Right atrium auricular region (tissue), 2 donors: ENCODE data around the gene DUSP12. TPM values are rescaled to one million over a fixed set of nuclear protein-coding genes. Genes with fewer than 3 reads are reported as not detected.

Source experiments
- DNase-seq: peaks from one replicate; pipeline ENCODE4 v3.0.0-alpha.2; 2019; ENCODE audit warnings: low spot score
- H3K27ac ChIP-seq, 2 donors: fragments of 200-600 bp; sonication (generic); 1 replicate in 1 of 2; 2 replicates in 1 of 2; pipeline ENCODE4 v1.5.1; 2016 to 2019
- H3K27me3 ChIP-seq, 2 donors: fragments of 200-600 bp; sonication (generic); one replicate each; pipeline versions ENCODE4 v1.5.1 to v1.6.0; 2017 to 2019
- H3K36me3 ChIP-seq: fragments of 200-600 bp; sonication (generic); one replicate; pipeline ENCODE4 v1.5.1; 2016
- H3K4me1 ChIP-seq, 2 donors: fragments of 200-600 bp; sonication (generic); one replicate each; pipeline versions ENCODE4 v1.5.1 to v1.6.0; 2017 to 2019
- H3K4me3 ChIP-seq, 2 donors: fragments of 200-600 bp; sonication (generic); 1 replicate in 1 of 2; 2 replicates in 1 of 2; pipeline ENCODE4 v1.5.1; 2017 to 2019; ENCODE audit warnings: mild to moderate bottlenecking in 1 of 2, moderate library complexity in 1 of 2
- H3K9me3 ChIP-seq, 2 donors: fragments of 200-600 bp; sonication (generic); one replicate each; pipeline ENCODE4 v1.5.1; 2019
- total RNA-seq, 2 donors: library from RNA; depleted of rRNA; stranded (reverse); fragments of >200 nt; gene quantifications; one replicate each; pipeline ENCODE4 v1.1.0, GENCODE V29; 2016
- TF ChIP-seq, protein P1 (sequence below), 2 donors: fragments of 200-600 bp; sonication (generic); IDR thresholded peaks; one replicate each; pipeline ENCODE4 v1.5.1; 2019; ENCODE audit warnings: antibody characterized with exemption in 2 of 2

The DUSP12 gene
- total RNA-seq, 2 donors from 2014 or later, result 10.4 to 11.0 TPM

- H3K27ac ChIP-seq, result peak overlapping the region in 1 of 2 donors; percentile 61
- peaks cover 0 to 8% of the 10 kb centered on the region in 2 donors for H3K4me1 ChIP-seq
- no peak overlapping the region for H3K4me3 ChIP-seq
Observed at GRCh38 chr1:161707503-161707902, 42.1 kb upstream of the DUSP12 start.

GRCh38 chr1:161709373-161709772 lies 40.2 kb upstream of the DUSP12 start:
- no peak for DNase-seq
- H3K27me3 ChIP-seq, result no peaks in the 10 kb centered on the region
- TF ChIP-seq, protein P1, sequence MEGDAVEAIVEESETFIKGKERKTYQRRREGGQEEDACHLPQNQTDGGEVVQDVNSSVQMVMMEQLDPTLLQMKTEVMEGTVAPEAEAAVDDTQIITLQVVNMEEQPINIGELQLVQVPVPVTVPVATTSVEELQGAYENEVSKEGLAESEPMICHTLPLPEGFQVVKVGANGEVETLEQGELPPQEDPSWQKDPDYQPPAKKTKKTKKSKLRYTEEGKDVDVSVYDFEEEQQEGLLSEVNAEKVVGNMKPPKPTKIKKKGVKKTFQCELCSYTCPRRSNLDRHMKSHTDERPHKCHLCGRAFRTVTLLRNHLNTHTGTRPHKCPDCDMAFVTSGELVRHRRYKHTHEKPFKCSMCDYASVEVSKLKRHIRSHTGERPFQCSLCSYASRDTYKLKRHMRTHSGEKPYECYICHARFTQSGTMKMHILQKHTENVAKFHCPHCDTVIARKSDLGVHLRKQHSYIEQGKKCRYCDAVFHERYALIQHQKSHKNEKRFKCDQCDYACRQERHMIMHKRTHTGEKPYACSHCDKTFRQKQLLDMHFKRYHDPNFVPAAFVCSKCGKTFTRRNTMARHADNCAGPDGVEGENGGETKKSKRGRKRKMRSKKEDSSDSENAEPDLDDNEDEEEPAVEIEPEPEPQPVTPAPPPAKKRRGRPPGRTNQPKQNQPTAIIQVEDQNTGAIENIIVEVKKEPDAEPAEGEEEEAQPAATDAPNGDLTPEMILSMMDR (IDR thresholded peaks at IDR 0.05), result no peak
- no peaks in the 10 kb centered on the region for H3K9me3 ChIP-seq
- no peaks in the 10 kb centered on the region for H3K36me3 ChIP-seq
- H3K27ac ChIP-seq, result no peak overlapping the region
- peaks cover 0 to 8% of the 10 kb centered on the region in 2 donors for H3K4me1 ChIP-seq
- no peak overlapping the region for H3K4me3 ChIP-seq

More at GRCh38 chr1:161707503-161707902, 42.1 kb upstream of the DUSP12 start:
- Histone ChIP-seq H3K36me3 (no peaks in the 10 kb centered on the region), H3K27me3 (no peaks in the 10 kb centered on the region), H3K9me3 (no peaks in the 10 kb centered on the region)
- DNase-seq, result no peak
- TF ChIP-seq, protein P1 (IDR thresholded peaks at IDR 0.05), result no peak

DNA sequence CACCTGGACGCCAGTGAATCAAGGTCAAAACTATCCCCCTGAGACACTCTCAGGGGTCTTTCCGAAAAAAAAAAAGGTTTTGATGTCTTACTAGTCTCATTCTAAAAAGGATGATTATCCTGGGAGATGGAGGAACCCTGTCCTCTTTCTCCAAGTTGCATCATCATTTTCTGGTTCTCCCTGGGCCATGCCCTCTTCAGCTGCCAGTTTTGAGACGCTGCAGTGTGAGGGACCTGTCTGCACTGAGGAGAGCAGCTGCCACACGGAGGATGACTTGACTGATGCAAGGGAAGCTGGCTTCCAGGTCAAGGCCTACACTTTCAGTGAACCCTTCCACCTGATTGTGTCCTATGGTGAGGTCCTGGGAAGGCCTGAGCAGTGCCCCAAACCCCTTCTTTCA lies 39.0 kb upstream of the DUSP12 start:
- DNase-seq, result no peak
- H3K27me3 ChIP-seq, result no peaks in the 10 kb centered on the region
- no peaks in the 10 kb centered on the region for H3K36me3 ChIP-seq
- no peak overlapping the region for H3K4me3 ChIP-seq
- TF ChIP-seq, protein P1 (IDR thresholded peaks at IDR 0.05), result no peak
- no peak overlapping the region for H3K27ac ChIP-seq
- H3K9me3 ChIP-seq, result no peaks in the 10 kb centered on the region
- H3K4me1 ChIP-seq, result peaks cover 0 to 8% of the 10 kb centered on the region in 2 donors

DNA sequence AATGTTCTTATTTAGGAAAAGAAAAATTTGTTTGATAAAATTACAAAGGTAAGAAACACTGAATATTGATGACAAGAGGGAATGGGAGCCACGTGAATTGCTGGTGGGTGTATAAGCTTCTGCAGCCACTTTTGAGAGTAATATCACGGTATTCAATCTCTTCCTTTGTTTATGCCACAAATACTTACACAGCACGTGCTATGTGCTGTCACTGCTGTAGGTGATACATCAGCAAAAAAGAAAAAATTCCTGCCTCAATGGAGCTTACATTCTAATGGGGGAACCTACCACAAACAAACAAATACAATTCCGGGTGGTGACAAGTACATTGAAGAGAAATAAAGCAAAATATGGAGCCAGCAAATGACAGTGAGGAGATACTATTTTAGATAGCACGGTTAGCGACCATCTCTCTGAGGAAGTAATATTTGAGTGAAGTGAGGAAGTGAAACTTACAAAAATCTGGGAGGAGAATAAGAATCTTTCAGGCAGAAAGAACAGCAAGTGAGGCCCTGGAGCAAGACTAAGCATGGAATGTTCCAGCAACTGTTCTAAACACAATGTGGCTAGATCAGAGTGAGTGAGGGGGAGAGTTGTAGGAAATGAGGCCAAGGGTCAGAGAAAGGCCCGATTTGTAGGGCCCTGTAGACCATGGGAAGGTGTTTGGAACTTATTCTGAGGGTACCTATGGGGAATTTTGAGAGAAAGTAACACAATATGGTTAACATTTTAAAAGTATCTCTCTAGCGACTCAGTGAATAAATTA lies 30.8 kb upstream of the DUSP12 start:
- Histone ChIP-seq H3K4me1 (no peaks in the 10 kb centered on the region), H3K27me3 (no peaks in the 10 kb centered on the region), H3K27ac (no peak overlapping the region), H3K36me3 (no peaks in the 10 kb centered on the region), H3K4me3 (no peak overlapping the region), H3K9me3 (no peaks in the 10 kb centered on the region)
- TF ChIP-seq, protein P1 (IDR thresholded peaks at IDR 0.05), result no peak
- no peak for DNase-seq

GRCh38 chr1:161719325-161719611 lies 30.3 kb upstream of the DUSP12 start:
- H3K4me1 ChIP-seq, result no peaks in the 10 kb centered on the region
- H3K36me3 ChIP-seq, result no peaks in the 10 kb centered on the region
- DNase-seq, result no peak
- no peaks in the 10 kb centered on the region for H3K27me3 ChIP-seq
- no peaks in the 10 kb centered on the region for H3K9me3 ChIP-seq
- H3K4me3 ChIP-seq, result no peak overlapping the region
- no peak overlapping the region for H3K27ac ChIP-seq
- TF ChIP-seq, protein P1 (IDR thresholded peaks at IDR 0.05), result no peak

DNA sequence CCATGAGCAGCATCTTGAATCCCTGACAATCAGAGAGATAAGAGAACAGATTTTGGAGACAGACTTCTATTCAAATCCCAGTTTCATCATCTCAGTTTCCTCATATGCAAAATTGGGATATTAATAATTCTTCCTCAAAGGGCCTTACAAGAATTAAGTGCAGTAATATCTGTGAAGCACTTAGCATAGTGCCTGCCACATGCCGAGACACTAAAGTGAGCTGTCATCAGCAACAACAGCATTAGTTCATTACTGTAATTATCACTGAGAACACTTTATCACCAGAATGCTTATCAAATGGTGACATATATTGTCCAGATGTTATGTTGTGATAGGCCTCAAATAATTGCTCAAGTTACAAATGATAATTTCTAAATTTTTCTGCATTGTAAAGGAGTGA lies 29.2 kb upstream of the DUSP12 start:
- Histone ChIP-seq H3K9me3 (no peaks in the 10 kb centered on the region), H3K27me3 (no peaks in the 10 kb centered on the region), H3K36me3 (no peaks in the 10 kb centered on the region), H3K27ac (no peak overlapping the region), H3K4me3 (no peak overlapping the region), H3K4me1 (peaks cover 0 to 2% of the 10 kb centered on the region in 2 donors)
- TF ChIP-seq, protein P1 (IDR thresholded peaks at IDR 0.05), result no peak
- DNase-seq, result no peak
